ENCODE data around the gene EVL. TPM values are rescaled to one million over a fixed set of nuclear protein-coding genes. Genes with fewer than 3 reads are reported as not detected.
A peak's percentile ranks its signal among the peaks of the same experiment; 100 is the strongest.

Gene EVL, protein sequence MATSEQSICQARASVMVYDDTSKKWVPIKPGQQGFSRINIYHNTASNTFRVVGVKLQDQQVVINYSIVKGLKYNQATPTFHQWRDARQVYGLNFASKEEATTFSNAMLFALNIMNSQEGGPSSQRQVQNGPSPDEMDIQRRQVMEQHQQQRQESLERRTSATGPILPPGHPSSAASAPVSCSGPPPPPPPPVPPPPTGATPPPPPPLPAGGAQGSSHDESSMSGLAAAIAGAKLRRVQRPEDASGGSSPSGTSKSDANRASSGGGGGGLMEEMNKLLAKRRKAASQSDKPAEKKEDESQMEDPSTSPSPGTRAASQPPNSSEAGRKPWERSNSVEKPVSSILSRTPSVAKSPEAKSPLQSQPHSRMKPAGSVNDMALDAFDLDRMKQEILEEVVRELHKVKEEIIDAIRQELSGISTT
- total RNA-seq: 100 to 1,000 TPM in 1 of 4 donors, 10 to 100 TPM in 3; 33.7 to 148 (median 56.1) TPM

GRCh38 chr14:100065111-100065871, at the start of gene EVL:
Gene EVL, plus strand, starts transcription at chr14:100065422. Its CDS starts 79 bp downstream, at chr14:100065501.
- peak; percentile 32 for ATAC-seq (ENCODE audit: low FRiP score)
- no peak for TF ChIP-seq CTCF (IDR thresholded peaks at IDR 0.05)
- DNase-seq (ENCODE audit: low spot score): no peak

DNA sequence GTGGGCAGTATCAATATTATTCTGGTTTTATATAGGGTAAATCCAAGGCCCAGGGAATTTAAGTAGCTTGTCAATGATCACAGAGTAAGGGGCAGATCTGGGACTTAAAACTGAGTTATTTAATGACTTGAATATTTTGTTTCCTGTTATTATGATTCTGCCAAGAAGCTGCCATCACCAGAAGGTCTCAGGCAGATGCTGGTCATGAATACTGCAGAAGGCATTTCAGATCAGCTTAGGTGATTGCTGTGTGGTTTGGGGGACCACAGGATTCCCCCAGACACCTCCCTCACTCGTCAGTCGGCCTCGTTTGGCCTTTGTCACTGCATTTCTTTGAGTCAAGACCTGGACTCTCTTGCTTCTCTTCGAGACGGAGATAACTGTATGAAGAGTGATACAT, 47.7 kb upstream of the EVL start:
- no peak for ATAC-seq (ENCODE audit: low FRiP score)
- TF ChIP-seq CTCF (IDR thresholded peaks at IDR 0.05): no peak
- no peak for DNase-seq (ENCODE audit: low spot score)

DNA sequence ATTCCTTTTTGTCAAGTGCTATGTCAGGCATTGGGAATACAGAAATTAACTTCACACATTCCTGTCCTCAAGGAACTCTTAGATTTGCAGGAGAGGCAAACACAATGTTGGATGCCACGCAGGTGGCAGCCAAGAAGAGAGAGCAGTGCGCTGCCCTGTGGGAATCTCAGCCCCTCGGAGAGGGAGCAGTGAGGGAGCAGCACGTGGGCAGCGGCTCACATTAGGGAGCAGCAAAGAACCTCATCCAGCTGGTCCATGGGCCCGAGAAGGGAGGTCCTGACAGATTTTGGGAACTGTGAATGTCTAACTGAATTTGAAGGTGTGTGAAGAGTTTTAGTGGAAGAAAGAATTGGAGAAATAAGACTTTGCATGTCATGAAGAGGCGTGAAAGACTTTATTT, 47.2 kb upstream of the EVL start:
- ATAC-seq (ENCODE audit: low FRiP score) (no peak), DNase-seq (ENCODE audit: low spot score) (no peak)
- no peak for TF ChIP-seq CTCF (IDR thresholded peaks at IDR 0.05)

DNA sequence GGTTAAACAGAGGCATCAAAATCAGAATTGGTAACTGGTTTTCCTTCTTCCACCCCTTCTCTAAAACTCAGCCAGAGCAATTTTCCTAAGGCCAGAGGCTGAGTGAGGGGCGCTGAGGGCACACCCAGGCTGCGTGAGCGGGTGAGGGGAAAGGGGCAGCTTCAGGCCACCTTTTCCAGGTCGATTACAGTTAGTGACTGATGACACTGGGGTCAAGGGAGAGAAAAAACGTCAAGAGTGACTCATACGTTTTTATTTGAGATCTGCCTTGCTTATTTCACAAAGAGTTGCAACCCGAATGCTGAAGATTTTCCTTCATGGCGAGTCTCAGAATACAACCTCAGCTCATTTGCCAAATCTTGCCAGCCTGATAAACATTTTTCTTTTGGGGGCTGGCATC, 46.7 kb upstream of the EVL start:
- no peak for TF ChIP-seq CTCF (IDR thresholded peaks at IDR 0.05)

DNA sequence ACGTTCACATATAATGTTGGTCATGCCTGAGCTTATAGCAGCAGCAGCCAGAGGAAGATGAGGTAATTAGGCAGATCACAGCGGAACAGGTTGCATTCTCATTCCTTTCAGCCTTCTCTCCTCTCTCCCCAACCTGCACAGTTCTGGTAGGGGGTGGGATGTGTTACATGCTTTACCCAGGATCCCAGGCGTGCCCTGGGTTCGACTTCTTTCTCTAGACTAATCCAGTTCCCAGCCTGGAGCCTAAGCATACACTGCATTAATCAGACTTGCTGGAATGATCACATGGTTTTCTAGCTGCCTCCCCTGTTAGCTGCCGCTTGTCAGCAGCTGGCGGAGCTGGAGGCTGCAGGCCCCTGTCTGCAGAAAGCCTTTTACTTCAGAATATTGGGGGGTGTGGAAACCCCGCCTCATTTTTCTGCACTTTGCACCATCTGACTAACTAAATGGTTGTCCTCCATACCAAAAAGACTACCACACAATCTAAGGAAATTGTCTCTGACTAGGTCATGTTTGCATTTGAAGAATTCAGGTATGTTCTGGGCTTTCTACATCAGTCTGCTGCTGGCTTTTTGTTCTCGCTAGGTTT, 46.0 kb upstream of the EVL start:
- no peak for TF ChIP-seq CTCF (IDR thresholded peaks at IDR 0.05)
- ATAC-seq (ENCODE audit: low FRiP score) (no peak), DNase-seq (ENCODE audit: low spot score) (no peak)

More for the DNA sequence above, 46.7 kb upstream of the EVL start:
- ATAC-seq (ENCODE audit: low FRiP score): no peak
- DNase-seq (ENCODE audit: low spot score): no peak

DNA sequence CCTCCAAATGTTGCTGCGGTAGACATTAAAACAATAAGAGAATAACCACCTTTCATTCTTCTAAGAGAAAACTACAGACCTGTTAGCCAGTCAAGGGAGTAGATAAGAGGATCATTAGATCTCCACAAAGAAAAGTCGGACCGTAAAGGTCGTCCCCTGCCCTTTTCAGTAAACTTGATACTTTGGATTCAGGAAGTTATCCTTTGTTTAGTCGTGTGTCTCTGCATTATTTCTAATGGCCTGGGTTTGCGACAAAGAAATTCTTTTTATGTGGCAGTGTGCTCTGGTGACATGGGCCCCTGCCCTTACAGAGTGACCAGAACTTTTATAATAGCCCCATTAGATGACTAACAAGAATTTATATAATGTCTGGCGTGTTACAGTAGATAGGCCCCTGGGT, 44.6 kb upstream of the EVL start:
- DNase-seq (ENCODE audit: low spot score) (no peak), ATAC-seq (ENCODE audit: low FRiP score) (no peak)
- no peak for TF ChIP-seq CTCF (IDR thresholded peaks at IDR 0.05)
